Endothelial cell (in vitro differentiated cells): ENCODE measurements around the gene CCDC187. TPM values are rescaled to one million over a fixed set of nuclear protein-coding genes. Genes with fewer than 3 reads are reported as not detected.

Experiments
- DNase-seq: peaks from one replicate; pipeline ENCODE4 v3.0.0; 2021; ENCODE audit warnings: low spot score
- H3K27ac Mint-ChIP-seq: one replicate; pipeline ENCODE4 v1.8.0; 2021; ENCODE audit warnings: mixed read lengths, inconsistent platforms; ENCODE audit not compliant: unreplicated experiment
- H3K27me3 Mint-ChIP-seq: one replicate; pipeline ENCODE4 v1.8.0; 2021; ENCODE audit warnings: mild to moderate bottlenecking, moderate library complexity, mixed read lengths, inconsistent platforms; ENCODE audit not compliant: unreplicated experiment
- H3K36me3 Mint-ChIP-seq: one replicate; pipeline ENCODE4 v1.8.0; 2021; ENCODE audit warnings: mild to moderate bottlenecking, low read depth, mixed read lengths, inconsistent platforms; ENCODE audit not compliant: unreplicated experiment
- H3K4me1 Mint-ChIP-seq: one replicate; pipeline ENCODE4 v1.8.0; 2021; ENCODE audit warnings: mild to moderate bottlenecking, mixed read lengths, inconsistent platforms; ENCODE audit not compliant: unreplicated experiment
- H3K4me3 Mint-ChIP-seq: one replicate; pipeline ENCODE4 v1.8.0; 2021; ENCODE audit warnings: mild to moderate bottlenecking, mixed read lengths, inconsistent platforms; ENCODE audit not compliant: unreplicated experiment
- H3K9me3 Mint-ChIP-seq: one replicate; pipeline ENCODE4 v1.8.0; 2021; ENCODE audit warnings: mixed read lengths, inconsistent platforms; ENCODE audit not compliant: unreplicated experiment
- CTCF ChIP-seq: fragments of 200-600 bp; sonication (generic); IDR thresholded peaks from one replicate; pipeline ENCODE4 v1.5.0; 2021; ENCODE audit warnings: antibody characterized with exemption; ENCODE audit not compliant: unreplicated experiment
- total RNA-seq: library from RNA; stranded (reverse); fragmentation: NEBNext Ultra II Directional; extraction: Animal tissue kit (Norgen Biotek cat#: 25700); gene quantifications from one replicate; pipeline ENCODE4 v1.2.1, GENCODE V29; 2021; ENCODE audit not compliant: unreplicated experiment

Gene CCDC187
- total RNA-seq, 1 donor from 2014 or later: 0.05 TPM

GRCh38 chr9:136235709-136236455, 68.0 kb downstream of the CCDC187 start:
- H3K27me3 Mint-ChIP-seq: peaks cover 4% of the 10 kb centered on the region
- no peak overlapping the region for H3K27ac Mint-ChIP-seq

GRCh38 chr9:136235171-136235570, 68.7 kb downstream of the CCDC187 start:
- Mint-ChIP-seq H3K36me3 (peaks cover 16% of the 10 kb centered on the region), H3K9me3 (no peaks in the 10 kb centered on the region)

More at GRCh38 chr9:136235709-136236455, 68.0 kb downstream of the CCDC187 start:
- H3K4me1 Mint-ChIP-seq: peaks cover 26% of the 10 kb centered on the region
- no peaks in the 10 kb centered on the region for H3K9me3 Mint-ChIP-seq
- no peak overlapping the region for H3K4me3 Mint-ChIP-seq
- no peak for TF ChIP-seq CTCF
- no peak for DNase-seq
- peaks cover 16% of the 10 kb centered on the region for H3K36me3 Mint-ChIP-seq

DNA sequence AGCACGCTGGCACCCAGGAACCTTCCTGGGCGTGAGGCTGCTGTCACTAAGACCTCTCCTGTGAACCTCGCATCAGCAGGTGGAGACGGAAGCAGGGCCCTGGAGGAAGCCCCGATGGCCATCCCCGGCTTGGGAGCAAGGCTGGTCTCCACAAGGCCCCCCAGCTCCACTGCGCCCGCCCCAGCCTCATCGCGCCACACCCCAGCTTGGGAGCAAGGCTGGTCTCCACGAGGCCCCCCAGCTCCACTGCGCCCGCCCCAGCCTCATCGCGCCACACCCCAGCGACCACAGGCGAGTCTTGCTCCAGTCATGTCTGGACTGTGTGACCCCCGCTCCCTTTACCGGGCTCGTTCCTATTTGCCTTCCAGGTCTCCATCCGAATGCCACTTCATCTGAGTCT, 69.3 kb downstream of the CCDC187 start:
- Mint-ChIP-seq H3K36me3 (peaks cover 16% of the 10 kb centered on the region), H3K4me1 (peaks cover 27% of the 10 kb centered on the region), H3K27ac (no peak overlapping the region), H3K4me3 (no peak overlapping the region), H3K9me3 (no peaks in the 10 kb centered on the region), H3K27me3 (peaks cover 5% of the 10 kb centered on the region)
- DNase-seq: no peak
- TF ChIP-seq CTCF: no peak

More at GRCh38 chr9:136235171-136235570, 68.7 kb downstream of the CCDC187 start:
- no peak for DNase-seq
- no peak for TF ChIP-seq CTCF
- H3K27me3 Mint-ChIP-seq: peaks cover 4% of the 10 kb centered on the region
- H3K4me1 Mint-ChIP-seq: peaks cover 28% of the 10 kb centered on the region
- H3K27ac Mint-ChIP-seq: no peak overlapping the region
- H3K4me3 Mint-ChIP-seq: no peak overlapping the region

DNA sequence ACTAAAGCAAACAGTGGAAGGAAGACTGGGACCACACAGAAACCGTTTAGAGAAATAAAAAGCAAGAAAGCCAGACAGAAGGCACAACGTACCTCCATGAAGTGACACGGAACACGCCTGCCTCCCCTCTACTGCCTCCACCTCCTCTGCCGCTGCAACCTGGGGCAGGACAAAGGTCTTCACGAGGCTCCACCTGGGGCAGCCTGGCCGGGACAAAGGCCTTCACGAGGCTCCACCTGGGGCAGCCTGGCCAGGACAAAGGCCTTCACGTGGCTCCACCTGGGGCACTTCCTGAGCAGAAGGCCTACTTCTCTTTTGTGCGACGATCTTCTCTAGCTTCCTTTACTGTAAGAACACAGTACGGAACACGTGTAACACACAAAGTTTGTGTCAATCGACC, 70.0 kb downstream of the CCDC187 start:
- Mint-ChIP-seq H3K4me3 (no peak overlapping the region), H3K27ac (no peak overlapping the region), H3K9me3 (no peaks in the 10 kb centered on the region), H3K4me1 (peaks cover 19% of the 10 kb centered on the region), H3K27me3 (peaks cover 6% of the 10 kb centered on the region), H3K36me3 (peaks cover 16% of the 10 kb centered on the region)
- no peak for TF ChIP-seq CTCF
- no peak for DNase-seq

DNA sequence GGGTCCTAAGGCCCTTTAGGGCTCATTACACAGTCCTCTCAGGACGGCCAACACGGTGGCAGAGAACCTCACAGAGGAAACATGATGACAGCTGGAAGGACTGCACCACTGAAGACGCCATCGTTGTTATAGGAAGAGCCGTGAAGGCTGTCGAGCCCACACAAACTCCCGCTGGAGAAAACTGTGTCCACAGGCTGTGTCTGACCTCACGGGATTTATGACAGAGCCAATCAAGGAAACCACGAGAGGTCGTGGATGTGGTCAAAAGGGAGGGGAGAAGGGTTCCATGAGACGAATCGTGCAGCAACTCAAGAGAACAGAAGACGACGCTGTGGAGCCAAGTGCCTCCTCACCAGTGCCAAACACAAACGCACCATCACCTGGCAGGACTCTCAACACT, 70.5 kb downstream of the CCDC187 start:
- no peak for DNase-seq
- peaks cover 6% of the 10 kb centered on the region for H3K27me3 Mint-ChIP-seq
- peaks cover 16% of the 10 kb centered on the region for H3K4me1 Mint-ChIP-seq
- no peak overlapping the region for H3K4me3 Mint-ChIP-seq
- H3K36me3 Mint-ChIP-seq: peaks cover 16% of the 10 kb centered on the region
- H3K9me3 Mint-ChIP-seq: no peaks in the 10 kb centered on the region
- TF ChIP-seq CTCF: no peak
- no peak overlapping the region for H3K27ac Mint-ChIP-seq
